Parathyroid adenoma (tissue), 2 donors: Measurements from ENCODE around the gene CNTNAP2.

Experiments
- H2AFZ ChIP-seq: fragments of 300-600 bp; sonication (generic); one replicate; pipeline ENCODE4 v1.7.0; 2017; ENCODE audit warnings: antibody characterized with exemption, mild to moderate bottlenecking
- H3K27ac ChIP-seq: fragments of 300-600 bp; sonication (generic); one replicate; pipeline ENCODE4 v1.7.0; 2017
- H3K27me3 ChIP-seq: fragments of 300-600 bp; sonication (generic); one replicate; pipeline ENCODE4 v1.7.0; 2017; ENCODE audit warnings: low read length; ENCODE audit not compliant: control insufficient read depth, insufficient read depth
- H3K36me3 ChIP-seq: fragments of 300-600 bp; sonication (generic); one replicate; pipeline ENCODE4 v1.7.0; 2017; ENCODE audit warnings: low read length; ENCODE audit not compliant: control insufficient read depth, insufficient read depth
- H3K4me1 ChIP-seq: fragments of 300-600 bp; sonication (generic); one replicate; pipeline ENCODE4 v1.7.0; 2017; ENCODE audit warnings: control low read depth
- H3K4me2 ChIP-seq: fragments of 300-600 bp; sonication (generic); one replicate; pipeline ENCODE4 v1.7.0; 2017; ENCODE audit warnings: low read length
- H3K4me3 ChIP-seq: fragments of 300-600 bp; sonication (generic); one replicate; pipeline ENCODE4 v1.7.0; 2017; ENCODE audit warnings: low read depth, low read length
- H3K79me2 ChIP-seq: fragments of 300-600 bp; sonication (generic); one replicate; pipeline ENCODE4 v1.7.0; 2017; ENCODE audit warnings: control low read depth
- H3K9ac ChIP-seq: fragments of 300-600 bp; sonication (generic); one replicate; pipeline ENCODE4 v1.7.0; 2017; ENCODE audit warnings: mild to moderate bottlenecking
- H3K9me3 ChIP-seq: fragments of 300-600 bp; sonication (generic); one replicate; pipeline ENCODE4 v1.7.0; 2017; ENCODE audit warnings: low read length; ENCODE audit not compliant: control insufficient read depth
- TF ChIP-seq, protein P1 (sequence below): fragments of 300-600 bp; sonication (generic); IDR thresholded peaks from one replicate; pipeline ENCODE4 v1.7.0; 2017; ENCODE audit warnings: antibody characterized with exemption, mild to moderate bottlenecking
- donor health status: primary hyperparathyroidism.

CNTNAP2 gene

DNA sequence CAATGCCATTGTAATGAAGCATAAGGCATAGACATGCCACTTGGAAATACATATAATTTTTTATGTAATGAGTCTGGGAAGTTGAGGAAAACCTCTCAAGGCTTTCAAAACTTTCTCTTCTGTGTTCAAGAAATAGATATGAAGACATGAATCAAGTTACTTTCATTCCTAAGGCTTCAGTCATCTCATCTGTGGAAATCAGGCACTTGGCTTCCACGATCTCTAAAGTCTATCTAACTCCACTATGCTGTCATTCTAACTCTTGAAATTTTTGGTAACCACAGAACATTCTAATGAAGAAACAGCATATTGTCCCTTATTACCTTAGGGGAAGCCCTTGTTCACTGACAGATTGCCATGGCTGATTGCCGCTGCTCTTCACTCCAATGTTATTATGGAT lies 242.6 kb downstream of the CNTNAP2 start:
- peaks cover 3% of the 10 kb centered on the region for H3K27me3 ChIP-seq
- H3K36me3 ChIP-seq = no peaks in the 10 kb centered on the region
- H3K4me3 ChIP-seq = no peak overlapping the region
- TF ChIP-seq, protein P1, sequence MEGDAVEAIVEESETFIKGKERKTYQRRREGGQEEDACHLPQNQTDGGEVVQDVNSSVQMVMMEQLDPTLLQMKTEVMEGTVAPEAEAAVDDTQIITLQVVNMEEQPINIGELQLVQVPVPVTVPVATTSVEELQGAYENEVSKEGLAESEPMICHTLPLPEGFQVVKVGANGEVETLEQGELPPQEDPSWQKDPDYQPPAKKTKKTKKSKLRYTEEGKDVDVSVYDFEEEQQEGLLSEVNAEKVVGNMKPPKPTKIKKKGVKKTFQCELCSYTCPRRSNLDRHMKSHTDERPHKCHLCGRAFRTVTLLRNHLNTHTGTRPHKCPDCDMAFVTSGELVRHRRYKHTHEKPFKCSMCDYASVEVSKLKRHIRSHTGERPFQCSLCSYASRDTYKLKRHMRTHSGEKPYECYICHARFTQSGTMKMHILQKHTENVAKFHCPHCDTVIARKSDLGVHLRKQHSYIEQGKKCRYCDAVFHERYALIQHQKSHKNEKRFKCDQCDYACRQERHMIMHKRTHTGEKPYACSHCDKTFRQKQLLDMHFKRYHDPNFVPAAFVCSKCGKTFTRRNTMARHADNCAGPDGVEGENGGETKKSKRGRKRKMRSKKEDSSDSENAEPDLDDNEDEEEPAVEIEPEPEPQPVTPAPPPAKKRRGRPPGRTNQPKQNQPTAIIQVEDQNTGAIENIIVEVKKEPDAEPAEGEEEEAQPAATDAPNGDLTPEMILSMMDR = no peak
- H3K79me2 ChIP-seq = no peaks in the 10 kb centered on the region
- no peaks in the 10 kb centered on the region for H3K9me3 ChIP-seq
- H3K9ac ChIP-seq = no peak overlapping the region
- no peak overlapping the region for H3K27ac ChIP-seq
- no peak overlapping the region for H3K4me2 ChIP-seq
- H2AFZ ChIP-seq = no peak overlapping the region
- H3K4me1 ChIP-seq = no peaks in the 10 kb centered on the region

DNA sequence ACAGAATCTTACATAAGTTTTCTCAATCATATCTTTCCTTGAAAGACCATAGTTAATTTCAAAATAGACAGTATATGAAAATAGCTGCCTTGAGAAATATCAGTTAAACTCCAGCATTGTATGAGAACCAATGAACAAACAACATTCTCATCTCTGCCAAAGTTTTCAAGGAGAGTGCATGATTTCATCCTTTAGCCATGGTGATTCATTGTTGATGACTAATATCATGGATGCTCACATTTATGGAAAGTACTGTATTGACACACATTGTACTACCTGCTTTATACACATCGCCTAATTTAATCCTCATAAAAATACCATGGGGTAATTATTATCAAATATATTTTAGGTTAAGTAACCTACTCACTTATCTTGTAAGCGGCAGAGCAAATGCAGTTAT lies 250.3 kb downstream of the CNTNAP2 start:
- no peak overlapping the region for H3K4me3 ChIP-seq
- H3K27ac ChIP-seq = no peak overlapping the region
- no peak overlapping the region for H2AFZ ChIP-seq
- no peaks in the 10 kb centered on the region for H3K9me3 ChIP-seq
- no peaks in the 10 kb centered on the region for H3K36me3 ChIP-seq
- H3K4me1 ChIP-seq = no peaks in the 10 kb centered on the region
- TF ChIP-seq, protein P1 = no peak
- no peaks in the 10 kb centered on the region for H3K79me2 ChIP-seq
- peaks cover 3% of the 10 kb centered on the region for H3K27me3 ChIP-seq
- no peak overlapping the region for H3K9ac ChIP-seq
- H3K4me2 ChIP-seq = no peak overlapping the region

DNA sequence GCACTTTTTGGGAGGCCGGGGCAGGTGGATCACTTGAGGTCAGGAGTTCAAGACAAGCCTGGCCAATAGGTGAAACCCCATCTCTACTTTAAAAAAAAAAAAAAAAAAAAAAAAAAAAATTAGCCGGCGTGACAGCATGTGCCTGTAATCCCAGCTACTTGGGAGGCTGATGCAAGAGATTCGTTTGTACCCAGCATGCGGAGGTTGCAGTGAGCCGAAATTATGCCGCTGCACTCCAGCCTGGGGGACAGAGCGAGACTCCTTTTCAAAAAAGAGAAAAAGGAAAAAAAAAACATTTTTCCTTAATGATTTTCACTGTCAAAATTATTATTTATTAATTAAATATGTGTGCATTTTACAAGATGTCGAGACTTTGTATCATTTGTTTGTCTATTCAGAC lies 253.6 kb downstream of the CNTNAP2 start:
- H2AFZ ChIP-seq = no peak overlapping the region
- no peak overlapping the region for H3K4me2 ChIP-seq
- no peaks in the 10 kb centered on the region for H3K4me1 ChIP-seq
- TF ChIP-seq, protein P1 = no peak
- no peaks in the 10 kb centered on the region for H3K36me3 ChIP-seq
- no peak overlapping the region for H3K4me3 ChIP-seq
- no peaks in the 10 kb centered on the region for H3K27me3 ChIP-seq
- H3K9me3 ChIP-seq = no peaks in the 10 kb centered on the region
- no peak overlapping the region for H3K27ac ChIP-seq
- H3K9ac ChIP-seq = no peak overlapping the region
- H3K79me2 ChIP-seq = no peaks in the 10 kb centered on the region

DNA sequence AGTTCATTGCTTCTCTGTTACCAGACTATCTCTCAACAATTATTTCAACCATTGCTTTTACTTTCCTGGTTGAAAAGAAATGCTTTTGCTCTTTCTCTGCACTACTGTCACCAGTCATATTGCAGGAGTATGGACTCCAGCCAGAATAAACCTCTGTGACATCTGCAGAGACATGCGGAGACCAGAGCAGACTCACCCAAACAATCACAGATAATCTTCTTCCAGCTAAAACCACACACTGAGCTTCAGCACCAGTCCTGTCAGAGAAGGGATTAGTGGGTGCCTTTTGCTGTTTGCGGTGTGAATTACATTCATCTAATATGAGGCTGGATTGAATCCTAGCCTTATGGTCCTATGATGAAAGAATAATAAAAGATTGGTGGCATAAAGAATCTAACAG lies 258.6 kb downstream of the CNTNAP2 start:
- H3K79me2 ChIP-seq = no peaks in the 10 kb centered on the region
- TF ChIP-seq, protein P1 = no peak
- no peak overlapping the region for H3K4me2 ChIP-seq
- no peaks in the 10 kb centered on the region for H3K9me3 ChIP-seq
- no peaks in the 10 kb centered on the region for H3K36me3 ChIP-seq
- no peak overlapping the region for H3K9ac ChIP-seq
- H2AFZ ChIP-seq = no peak overlapping the region
- no peaks in the 10 kb centered on the region for H3K27me3 ChIP-seq
- H3K27ac ChIP-seq = no peak overlapping the region
- no peak overlapping the region for H3K4me3 ChIP-seq
- H3K4me1 ChIP-seq = no peaks in the 10 kb centered on the region

DNA sequence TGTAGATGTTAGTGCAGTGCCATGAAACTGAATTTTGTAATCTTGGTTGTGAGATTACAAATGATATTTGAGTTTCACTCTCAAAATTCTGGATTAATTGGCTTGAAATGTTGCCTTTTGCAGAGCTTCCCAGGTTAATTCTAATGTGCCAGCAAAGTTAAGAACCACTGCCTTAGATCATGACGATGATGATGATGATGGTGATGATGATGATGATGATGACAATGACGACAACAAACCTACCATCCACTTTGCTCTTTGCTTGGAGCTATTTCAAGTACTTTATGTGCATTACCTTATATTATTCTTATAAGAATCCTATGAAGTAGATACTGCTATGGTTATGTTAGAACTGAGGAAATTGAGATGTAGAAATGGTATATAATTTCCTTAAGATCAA lies 261.6 kb downstream of the CNTNAP2 start:
- no peak overlapping the region for H3K9ac ChIP-seq
- no peak overlapping the region for H3K4me2 ChIP-seq
- H3K79me2 ChIP-seq = no peaks in the 10 kb centered on the region
- H3K27me3 ChIP-seq = no peaks in the 10 kb centered on the region
- no peak overlapping the region for H3K27ac ChIP-seq
- H2AFZ ChIP-seq = no peak overlapping the region
- TF ChIP-seq, protein P1 = no peak
- no peak overlapping the region for H3K4me3 ChIP-seq
- H3K36me3 ChIP-seq = no peaks in the 10 kb centered on the region
- no peaks in the 10 kb centered on the region for H3K4me1 ChIP-seq
- no peaks in the 10 kb centered on the region for H3K9me3 ChIP-seq
